ENCODE data around the gene SERPINB3. TPM values are rescaled to one million over a fixed set of nuclear protein-coding genes. Genes with fewer than 3 reads are reported as not detected.

SERPINB3 gene
- total RNA-seq, 4 donors from 2014 or later: not detected

- Histone ChIP-seq H3K36me3 (no peaks in the 10 kb centered on the region), H3K4me1 (no peaks in the 10 kb centered on the region), H3K9me3 (peaks cover 0 to 11% (median 0%) of the 10 kb centered on the region in 4 donors), H3K27me3 (no peaks in the 10 kb centered on the region), H3K27ac (replicated peaks in 1 of 4) (no peak overlapping the region), H3K4me3 (no peak overlapping the region)
- TF ChIP-seq EP300 (IDR thresholded peaks at IDR 0.05) (no peak), CTCF (IDR thresholded peaks at IDR 0.05) (no peak)
- 13% methylated on average over 3 of the region's 3 CpGs for WGBS
- intact Hi-C loops (cut with DNase I): no loop called here
- DNase-seq (ENCODE audit: extremely low spot score): no peak
These were observed 44.4 kb downstream of the SERPINB3 start for GRCh38 chr18:63617049-63617914.

GRCh38 chr18:63613420-63613819, 48.3 kb downstream of the SERPINB3 start:
- Histone ChIP-seq H3K27ac (replicated peaks in 1 of 4) (no peak overlapping the region), H3K36me3 (no peaks in the 10 kb centered on the region), H3K4me1 (no peaks in the 10 kb centered on the region), H3K27me3 (no peaks in the 10 kb centered on the region), H3K9me3 (no peaks in the 10 kb centered on the region), H3K4me3 (no peak overlapping the region)
- DNase-seq (ENCODE audit: extremely low spot score): peak; percentile 83
- intact Hi-C loops (cut with DNase I): no loop called here
- WGBS: 82% methylated on average over 4 of the region's 4 CpGs
- TF ChIP-seq POLR2A (IDR thresholded peaks at IDR 0.05; ENCODE audit: low read depth): no peak
- no peak for TF ChIP-seq CTCF (IDR thresholded peaks at IDR 0.05)

GRCh38 chr18:63606526-63606925, 55.2 kb downstream of the SERPINB3 start:
- DNase-seq (ENCODE audit: extremely low spot score): no peak
- Histone ChIP-seq H3K9me3 (no peaks in the 10 kb centered on the region), H3K4me3 (no peak overlapping the region), H3K27me3 (no peaks in the 10 kb centered on the region), H3K36me3 (no peaks in the 10 kb centered on the region), H3K4me1 (no peaks in the 10 kb centered on the region), H3K27ac (replicated peaks in 1 of 4) (no peak overlapping the region)
- intact Hi-C loops (cut with DNase I): no loop called here
- TF ChIP-seq CTCF (IDR thresholded peaks at IDR 0.05) (no peak), EP300 (IDR thresholded peaks at IDR 0.05) (no peak), POLR2AphosphoS5 (IDR thresholded peaks at IDR 0.05) (no peak), POLR2A (IDR thresholded peaks at IDR 0.05; ENCODE audit: low read depth) (no peak)
- WGBS: 70% methylated on average over 3 of the region's 3 CpGs

Other genes starting within 250 kb of the SERPINB3 start
- 10 to 100 TPM; 25.7 to 32.1 (median 29.4) TPM for gene VPS4B, start 239.4 kb downstream of the SERPINB3 start, total RNA-seq
- not detected for gene SERPINB5, start 184.9 kb downstream of the SERPINB3 start, total RNA-seq
- gene SERPINB12, start 119.5 kb downstream of the SERPINB3 start, total RNA-seq: not detected
- not detected for gene SERPINB13, start 74.5 kb downstream of the SERPINB3 start, total RNA-seq
- not detected for gene SERPINB4, start 17.6 kb downstream of the SERPINB3 start, total RNA-seq
- not detected for gene SERPINB11, start 41.1 kb upstream of the SERPINB3 start, total RNA-seq
- not detected for gene SERPINB7, start 113.5 kb upstream of the SERPINB3 start, total RNA-seq
- 10 to 100 TPM in 1 of 4 donors, not detected in 3; 24.5 TPM for gene SERPINB2, start 225.8 kb upstream of the SERPINB3 start, total RNA-seq
- gene SERPINB10, start 246.1 kb upstream of the SERPINB3 start, total RNA-seq: 1 to 10 TPM in 1 of 4 donors, not detected in 3; 2.3 TPM